ENCODE results near the gene SAMD14. TPM values are rescaled to one million over a fixed set of nuclear protein-coding genes. Genes with fewer than 3 reads are reported as not detected.

SAMD14 gene
- total and polyA plus RNA-seq, 5 donors: 2.4 to 4.0 (median 3.3) TPM

- DNase-seq: peak; percentile 96 to 99 (median 99)
- Histone ChIP-seq H3K27me3 (ENCODE audit: control insufficient read depth, insufficient read depth) (no peaks in the 10 kb centered on the region), H3K27ac (ENCODE audit: low read length) (peak within 1 kb of the TSS; percentile 90), H3K4me1 (ENCODE audit: control insufficient read depth, insufficient read depth, low read length) (peaks cover 2% of the 10 kb centered on the region), H3K9me3 (ENCODE audit: control insufficient read depth, low read length) (no peaks in the 10 kb centered on the region), H3K4me3 (ENCODE audit: low read length) (peak within 1 kb of the TSS; percentile 64)
- peak; percentile 95 for ATAC-seq
- intact Hi-C loops (cut with DNase I): loop anchor here (5.0 to 10.0 kb wide), 4 partner anchors 60 to 200 kb away; partner anchors contain the start of gene PPP1R9B (in 1 of the 4)
- under 1% methylated on average over 68 of the region's 68 CpGs for WGBS
Measured at GRCh38 chr17:50094753-50095619, 35.0 kb downstream of the SAMD14 start, which contains the start of gene PDK2. Gene PDK2, plus strand, starts transcription at chr17:50095351. Its CDS starts 85 bp downstream, at chr17:50095436.

GRCh38 chr17:50094243-50094752 lies 35.7 kb downstream of the SAMD14 start:
- under 1% methylated on average over 21 of the region's 21 CpGs for WGBS

GRCh38 chr17:50093807-50094206 lies 36.2 kb downstream of the SAMD14 start:
- intact Hi-C loops (cut with DNase I): loop anchor here (5.0 to 10.0 kb wide), 3 partner anchors 61 to 201 kb away; partner anchors contain the start of gene PPP1R9B (in 1 of the 4)
- Histone ChIP-seq H3K4me1 (ENCODE audit: control insufficient read depth, insufficient read depth, low read length) (peaks cover 2% of the 10 kb centered on the region), H3K27me3 (ENCODE audit: control insufficient read depth, insufficient read depth) (no peaks in the 10 kb centered on the region), H3K9me3 (ENCODE audit: control insufficient read depth, low read length) (no peaks in the 10 kb centered on the region), H3K27ac (ENCODE audit: low read length) (no peak overlapping the region), H3K4me3 (ENCODE audit: low read length) (no peak overlapping the region)
- no peak for ATAC-seq
- no peak for DNase-seq
- WGBS: 28% methylated on average over 3 of the region's 3 CpGs

More at GRCh38 chr17:50094243-50094752, 35.7 kb downstream of the SAMD14 start:
- intact Hi-C loops (cut with DNase I): loop anchor here (5.0 to 10.0 kb wide), 3 partner anchors 61 to 201 kb away; partner anchors contain the start of gene PPP1R9B (in 1 of the 4)
- Histone ChIP-seq H3K4me1 (ENCODE audit: control insufficient read depth, insufficient read depth, low read length) (peaks cover 2% of the 10 kb centered on the region), H3K9me3 (ENCODE audit: control insufficient read depth, low read length) (no peaks in the 10 kb centered on the region), H3K27me3 (ENCODE audit: control insufficient read depth, insufficient read depth) (no peaks in the 10 kb centered on the region), H3K27ac (ENCODE audit: low read length) (peak overlapping the region; percentile 90), H3K4me3 (ENCODE audit: low read length) (peak overlapping the region; percentile 64)
- ATAC-seq (peak; percentile 75 to 76), DNase-seq (peak; percentile 89 to 97 (median 95))

GRCh38 chr17:50093246-50093645 lies 36.7 kb downstream of the SAMD14 start:
- 91% methylated on average over 3 of the region's 3 CpGs for WGBS
- no peak overlapping the region for H3K27ac ChIP-seq (ENCODE audit: low read length)
- ATAC-seq (no peak), DNase-seq (no peak)
- no peaks in the 10 kb centered on the region for H3K27me3 ChIP-seq (ENCODE audit: control insufficient read depth, insufficient read depth)
- H3K4me1 ChIP-seq (ENCODE audit: control insufficient read depth, insufficient read depth, low read length): peaks cover 2% of the 10 kb centered on the region
- H3K9me3 ChIP-seq (ENCODE audit: control insufficient read depth, low read length): no peaks in the 10 kb centered on the region
- intact Hi-C loops (cut with DNase I): loop anchor here (5.0 to 10.0 kb wide), 3 partner anchors 62 to 202 kb away; partner anchors contain the start of gene PPP1R9B (in 1 of the 4)
- H3K4me3 ChIP-seq (ENCODE audit: low read length): no peak overlapping the region

- ATAC-seq (no peak), DNase-seq (peak in 1 of 3 donors; percentile 10)
- Histone ChIP-seq H3K4me1 (ENCODE audit: control insufficient read depth, insufficient read depth, low read length) (peaks cover 2% of the 10 kb centered on the region), H3K27me3 (ENCODE audit: control insufficient read depth, insufficient read depth) (no peaks in the 10 kb centered on the region), H3K27ac (ENCODE audit: low read length) (no peak overlapping the region), H3K4me3 (ENCODE audit: low read length) (no peak overlapping the region), H3K9me3 (ENCODE audit: control insufficient read depth, low read length) (no peaks in the 10 kb centered on the region)
- intact Hi-C loops (cut with DNase I): loop anchor here (5.0 to 10.0 kb wide), 3 partner anchors 63 to 203 kb away; partner anchors contain the start of gene PPP1R9B (in 1 of the 4)
- WGBS: 64% methylated on average over 2 of the region's 2 CpGs
Measured at GRCh38 chr17:50091918-50092285, 38.1 kb downstream of the SAMD14 start.

GRCh38 chr17:50090971-50091917 lies 38.7 kb downstream of the SAMD14 start:
- H3K27me3 ChIP-seq (ENCODE audit: control insufficient read depth, insufficient read depth): no peaks in the 10 kb centered on the region
- intact Hi-C loops (cut with DNase I): loop anchor here (5.0 to 10.0 kb wide), 3 partner anchors 64 to 204 kb away; partner anchors contain the start of gene PPP1R9B (in 1 of the 4)
- no peaks in the 10 kb centered on the region for H3K4me1 ChIP-seq (ENCODE audit: control insufficient read depth, insufficient read depth, low read length)
- H3K9me3 ChIP-seq (ENCODE audit: control insufficient read depth, low read length): no peaks in the 10 kb centered on the region
- H3K4me3 ChIP-seq (ENCODE audit: low read length): no peak overlapping the region
- ATAC-seq: no peak
- peak in 1 of 3 donors; percentile 35 for DNase-seq
- 71% methylated on average over 15 of the region's 15 CpGs for WGBS
- H3K27ac ChIP-seq (ENCODE audit: low read length): no peak overlapping the region

GRCh38 chr17:50090071-50090470 lies 39.9 kb downstream of the SAMD14 start:
- H3K27ac ChIP-seq (ENCODE audit: low read length): no peak overlapping the region
- H3K4me3 ChIP-seq (ENCODE audit: low read length): no peak overlapping the region
- DNase-seq (no peak), ATAC-seq (no peak)
- no peaks in the 10 kb centered on the region for H3K9me3 ChIP-seq (ENCODE audit: control insufficient read depth, low read length)
- 76% methylated on average over 6 of the region's 6 CpGs for WGBS
- intact Hi-C loops (cut with DNase I): loop anchor here (5.0 to 10.0 kb wide), 3 partner anchors 63 to 205 kb away; partner anchors contain the start of gene PPP1R9B (in 1 of the 4)
- H3K4me1 ChIP-seq (ENCODE audit: control insufficient read depth, insufficient read depth, low read length): no peaks in the 10 kb centered on the region
- H3K27me3 ChIP-seq (ENCODE audit: control insufficient read depth, insufficient read depth): no peaks in the 10 kb centered on the region

GRCh38 chr17:50088952-50089825 lies 40.8 kb downstream of the SAMD14 start:
- H3K27ac ChIP-seq (ENCODE audit: low read length): no peak overlapping the region
- ATAC-seq: no peak
- H3K27me3 ChIP-seq (ENCODE audit: control insufficient read depth, insufficient read depth): no peaks in the 10 kb centered on the region
- H3K9me3 ChIP-seq (ENCODE audit: control insufficient read depth, low read length): no peaks in the 10 kb centered on the region
- no peak overlapping the region for H3K4me3 ChIP-seq (ENCODE audit: low read length)
- WGBS: 79% methylated on average over 25 of the region's 25 CpGs
- DNase-seq: no peak
- H3K4me1 ChIP-seq (ENCODE audit: control insufficient read depth, insufficient read depth, low read length): no peaks in the 10 kb centered on the region
- intact Hi-C loops (cut with DNase I): loop anchor here in 1 of 4 donors (2.0 to 10.0 kb wide), 2 partner anchors 62 to 224 kb away; no protein-coding TSS in a partner anchor

- H3K27me3 ChIP-seq (ENCODE audit: control insufficient read depth, insufficient read depth): no peaks in the 10 kb centered on the region
- H3K4me3 ChIP-seq (ENCODE audit: low read length): no peak overlapping the region
- no peak overlapping the region for H3K27ac ChIP-seq (ENCODE audit: low read length)
- H3K4me1 ChIP-seq (ENCODE audit: control insufficient read depth, insufficient read depth, low read length): no peaks in the 10 kb centered on the region
- ATAC-seq: peak; percentile 15 to 30
- intact Hi-C loops (cut with DNase I): loop anchor here in 3 of 4 donors (2.0 to 10.0 kb wide), 2 partner anchors 61 to 223 kb away; no protein-coding TSS in a partner anchor
- 88% methylated on average over 19 of the region's 19 CpGs for WGBS
- DNase-seq: no peak
- no peaks in the 10 kb centered on the region for H3K9me3 ChIP-seq (ENCODE audit: control insufficient read depth, low read length)
Measured at GRCh38 chr17:50087912-50088405, 42.0 kb downstream of the SAMD14 start.
